ENCODE measurements around the gene SKAP2. TPM values are rescaled to one million over a fixed set of nuclear protein-coding genes. Genes with fewer than 3 reads are reported as not detected.

SKAP2 gene
- total RNA-seq, 1 donor from 2014 or later: 3.6 TPM

- Mint-ChIP-seq H3K36me3 (ENCODE audit: low read depth) (no peaks in the 10 kb centered on the region), H3K27me3 (peaks cover 55% of the 10 kb centered on the region), H3K9me3 (no peaks in the 10 kb centered on the region), H3K4me3 (no peak overlapping the region), H3K4me1 (no peaks in the 10 kb centered on the region), H3K27ac (no peak overlapping the region)
- no peak for DNase-seq
- intact Hi-C loops (cut with micrococcal nuclease): no loop called here
These were observed 210.7 kb downstream of the SKAP2 start for GRCh38 chr7:26653430-26654399.

GRCh38 chr7:26652401-26653100 lies 211.8 kb downstream of the SKAP2 start:
- no peak overlapping the region for H3K27ac Mint-ChIP-seq
- H3K27me3 Mint-ChIP-seq: peaks cover 56% of the 10 kb centered on the region
- intact Hi-C loops (cut with micrococcal nuclease): no loop called here
- no peaks in the 10 kb centered on the region for H3K36me3 Mint-ChIP-seq (ENCODE audit: low read depth)
- no peak overlapping the region for H3K4me3 Mint-ChIP-seq
- no peak for DNase-seq
- no peaks in the 10 kb centered on the region for H3K9me3 Mint-ChIP-seq
- no peaks in the 10 kb centered on the region for H3K4me1 Mint-ChIP-seq

- Mint-ChIP-seq H3K36me3 (ENCODE audit: low read depth) (no peaks in the 10 kb centered on the region), H3K27ac (no peak overlapping the region), H3K4me1 (no peaks in the 10 kb centered on the region), H3K9me3 (no peaks in the 10 kb centered on the region), H3K4me3 (no peak overlapping the region), H3K27me3 (peaks cover 40% of the 10 kb centered on the region)
- intact Hi-C loops (cut with micrococcal nuclease): no loop called here
- no peak for DNase-seq
These were observed 214.3 kb downstream of the SKAP2 start for GRCh38 chr7:26650103-26650502.

GRCh38 chr7:26649388-26649787 lies 215.0 kb downstream of the SKAP2 start:
- H3K36me3 Mint-ChIP-seq (ENCODE audit: low read depth): no peaks in the 10 kb centered on the region
- H3K4me1 Mint-ChIP-seq: no peaks in the 10 kb centered on the region
- no peaks in the 10 kb centered on the region for H3K9me3 Mint-ChIP-seq
- intact Hi-C loops (cut with micrococcal nuclease): no loop called here
- no peak overlapping the region for H3K27ac Mint-ChIP-seq
- DNase-seq: no peak
- H3K4me3 Mint-ChIP-seq: no peak overlapping the region
- peaks cover 35% of the 10 kb centered on the region for H3K27me3 Mint-ChIP-seq

- Mint-ChIP-seq H3K9me3 (no peaks in the 10 kb centered on the region), H3K27ac (no peak overlapping the region), H3K4me3 (no peak overlapping the region), H3K27me3 (peaks cover 30% of the 10 kb centered on the region), H3K36me3 (ENCODE audit: low read depth) (no peaks in the 10 kb centered on the region), H3K4me1 (no peaks in the 10 kb centered on the region)
- intact Hi-C loops (cut with micrococcal nuclease): no loop called here
- DNase-seq: no peak
These were observed 215.8 kb downstream of the SKAP2 start for GRCh38 chr7:26648554-26648953.

- Mint-ChIP-seq H3K36me3 (ENCODE audit: low read depth) (no peaks in the 10 kb centered on the region), H3K27ac (no peak overlapping the region), H3K9me3 (no peaks in the 10 kb centered on the region), H3K27me3 (peaks cover 20% of the 10 kb centered on the region), H3K4me1 (no peaks in the 10 kb centered on the region), H3K4me3 (no peak overlapping the region)
- intact Hi-C loops (cut with micrococcal nuclease): no loop called here
- no peak for DNase-seq
These were observed 217.9 kb downstream of the SKAP2 start for GRCh38 chr7:26646336-26647048.

- no peaks in the 10 kb centered on the region for H3K9me3 Mint-ChIP-seq
- H3K36me3 Mint-ChIP-seq (ENCODE audit: low read depth): no peaks in the 10 kb centered on the region
- no peaks in the 10 kb centered on the region for H3K4me1 Mint-ChIP-seq
- H3K27ac Mint-ChIP-seq: no peak overlapping the region
- intact Hi-C loops (cut with micrococcal nuclease): no loop called here
- DNase-seq: no peak
- no peak overlapping the region for H3K4me3 Mint-ChIP-seq
- peaks cover 16% of the 10 kb centered on the region for H3K27me3 Mint-ChIP-seq
These were observed 219.3 kb downstream of the SKAP2 start for GRCh38 chr7:26645121-26645520.

- Mint-ChIP-seq H3K4me1 (no peaks in the 10 kb centered on the region), H3K4me3 (no peak overlapping the region), H3K27ac (no peak overlapping the region), H3K36me3 (ENCODE audit: low read depth) (no peaks in the 10 kb centered on the region), H3K9me3 (no peaks in the 10 kb centered on the region), H3K27me3 (no peaks in the 10 kb centered on the region)
- intact Hi-C loops (cut with micrococcal nuclease): no loop called here
- no peak for DNase-seq
These were observed 222.0 kb downstream of the SKAP2 start for GRCh38 chr7:26642416-26642815.

GRCh38 chr7:26639695-26640094 lies 224.7 kb downstream of the SKAP2 start:
- Mint-ChIP-seq H3K4me3 (no peak overlapping the region), H3K4me1 (peaks cover 4% of the 10 kb centered on the region), H3K36me3 (ENCODE audit: low read depth) (no peaks in the 10 kb centered on the region), H3K27me3 (peaks cover 8% of the 10 kb centered on the region), H3K9me3 (peaks cover under 1% of the 10 kb centered on the region), H3K27ac (no peak overlapping the region)
- intact Hi-C loops (cut with micrococcal nuclease): no loop called here
- DNase-seq: no peak

- Mint-ChIP-seq H3K27ac (no peak overlapping the region), H3K27me3 (peaks cover 11% of the 10 kb centered on the region), H3K9me3 (peaks cover 7% of the 10 kb centered on the region), H3K4me1 (peaks cover 10% of the 10 kb centered on the region), H3K36me3 (ENCODE audit: low read depth) (no peaks in the 10 kb centered on the region), H3K4me3 (no peak overlapping the region)
- DNase-seq: no peak
- intact Hi-C loops (cut with micrococcal nuclease): no loop called here
These were observed 225.3 kb downstream of the SKAP2 start for GRCh38 chr7:26639111-26639510.

- peaks cover 11% of the 10 kb centered on the region for H3K27me3 Mint-ChIP-seq
- intact Hi-C loops (cut with micrococcal nuclease): no loop called here
- no peaks in the 10 kb centered on the region for H3K36me3 Mint-ChIP-seq (ENCODE audit: low read depth)
- peaks cover 12% of the 10 kb centered on the region for H3K9me3 Mint-ChIP-seq
- DNase-seq: no peak
- peaks cover 17% of the 10 kb centered on the region for H3K4me1 Mint-ChIP-seq
- H3K4me3 Mint-ChIP-seq: no peak overlapping the region
- H3K27ac Mint-ChIP-seq: no peak overlapping the region
These were observed 226.2 kb downstream of the SKAP2 start for GRCh38 chr7:26638140-26638539.

- H3K4me3 Mint-ChIP-seq: no peak overlapping the region
- peaks cover 11% of the 10 kb centered on the region for H3K27me3 Mint-ChIP-seq
- no peak for DNase-seq
- H3K36me3 Mint-ChIP-seq (ENCODE audit: low read depth): no peaks in the 10 kb centered on the region
- H3K27ac Mint-ChIP-seq: no peak overlapping the region
- H3K9me3 Mint-ChIP-seq: peaks cover 12% of the 10 kb centered on the region
- intact Hi-C loops (cut with micrococcal nuclease): no loop called here
- peaks cover 17% of the 10 kb centered on the region for H3K4me1 Mint-ChIP-seq
These were observed 226.8 kb downstream of the SKAP2 start for GRCh38 chr7:26637610-26638009.

GRCh38 chr7:26636808-26637207 lies 227.6 kb downstream of the SKAP2 start:
- H3K4me3 Mint-ChIP-seq: no peak overlapping the region
- intact Hi-C loops (cut with micrococcal nuclease): no loop called here
- peaks cover 11% of the 10 kb centered on the region for H3K27me3 Mint-ChIP-seq
- no peak for DNase-seq
- H3K36me3 Mint-ChIP-seq (ENCODE audit: low read depth): no peaks in the 10 kb centered on the region
- no peak overlapping the region for H3K27ac Mint-ChIP-seq
- peaks cover 12% of the 10 kb centered on the region for H3K9me3 Mint-ChIP-seq
- peaks cover 17% of the 10 kb centered on the region for H3K4me1 Mint-ChIP-seq

- H3K27ac Mint-ChIP-seq: no peak overlapping the region
- H3K27me3 Mint-ChIP-seq: peaks cover 13% of the 10 kb centered on the region
- peak; percentile 71 for DNase-seq
- intact Hi-C loops (cut with micrococcal nuclease): no loop called here
- H3K9me3 Mint-ChIP-seq: peaks cover 20% of the 10 kb centered on the region
- peak overlapping the region; percentile 28 for H3K4me3 Mint-ChIP-seq
- H3K36me3 Mint-ChIP-seq (ENCODE audit: low read depth): peaks cover 2% of the 10 kb centered on the region
- peaks cover 23% of the 10 kb centered on the region for H3K4me1 Mint-ChIP-seq
These were observed 230.8 kb downstream of the SKAP2 start for GRCh38 chr7:26633557-26633956.
